ENCODE results near the gene KMT2A.
"Not testable (repeated sequence)": the region's sequence is repeated elsewhere in the genome, so short reads cannot be mapped to it uniquely, and the experiment has no call there.

Gene KMT2A

GRCh38 chr11:118481238-118481637 is 44.9 kb downstream of the KMT2A start:
- H3K9me3 ChIP-seq (ENCODE audit: control insufficient read depth in 2 of 2, low read length in 2 of 2); H3K27me3 ChIP-seq (ENCODE audit: control insufficient read depth in 2 of 2, insufficient read depth in 2 of 2, low read length in 2 of 2); H3K9ac ChIP-seq (ENCODE audit: low read depth in 1 of 2, low read length in 2 of 2); H3K27ac ChIP-seq (ENCODE audit: low read depth in 2 of 2, low read length in 2 of 2); H3K4me1 ChIP-seq (ENCODE audit: control insufficient read depth in 2 of 2, insufficient read depth in 2 of 2, low read length in 2 of 2); H3K4me3 ChIP-seq (ENCODE audit: low read length in 2 of 2): not testable (repeated sequence)
- peaks cover 62 to 67% of the 10 kb centered on the region in 2 donors for H3K36me3 ChIP-seq (ENCODE audit: control insufficient read depth in 2 of 2, insufficient read depth in 2 of 2, low read length in 2 of 2)

GRCh38 chr11:118484405-118484804 is 48.1 kb downstream of the KMT2A start:
- H3K36me3 ChIP-seq (ENCODE audit: control insufficient read depth in 2 of 2, insufficient read depth in 2 of 2, low read length in 2 of 2): peaks cover 45 to 62% of the 10 kb centered on the region in 2 donors

GRCh38 chr11:118485273-118485672 is 49.0 kb downstream of the KMT2A start:
- Histone ChIP-seq H3K4me1 (ENCODE audit: control insufficient read depth in 2 of 2, insufficient read depth in 2 of 2, low read length in 2 of 2) (no peaks in the 10 kb centered on the region), H3K9ac (ENCODE audit: low read depth in 1 of 2, low read length in 2 of 2) (no peak overlapping the region), H3K36me3 (ENCODE audit: control insufficient read depth in 2 of 2, insufficient read depth in 2 of 2, low read length in 2 of 2) (peaks cover 47 to 63% of the 10 kb centered on the region in 2 donors), H3K27ac (ENCODE audit: low read depth in 2 of 2, low read length in 2 of 2) (no peak overlapping the region), H3K9me3 (ENCODE audit: control insufficient read depth in 2 of 2, low read length in 2 of 2) (no peaks in the 10 kb centered on the region), H3K4me3 (ENCODE audit: low read length in 2 of 2) (no peak overlapping the region), H3K27me3 (ENCODE audit: control insufficient read depth in 2 of 2, insufficient read depth in 2 of 2, low read length in 2 of 2) (no peaks in the 10 kb centered on the region)

More at GRCh38 chr11:118484405-118484804, 48.1 kb downstream of the KMT2A start:
- no peaks in the 10 kb centered on the region for H3K9me3 ChIP-seq (ENCODE audit: control insufficient read depth in 2 of 2, low read length in 2 of 2)
- no peak overlapping the region for H3K4me3 ChIP-seq (ENCODE audit: low read length in 2 of 2)
- H3K27ac ChIP-seq (ENCODE audit: low read depth in 2 of 2, low read length in 2 of 2): no peak overlapping the region
- H3K9ac ChIP-seq (ENCODE audit: low read depth in 1 of 2, low read length in 2 of 2): no peak overlapping the region
- H3K27me3 ChIP-seq (ENCODE audit: control insufficient read depth in 2 of 2, insufficient read depth in 2 of 2, low read length in 2 of 2): no peaks in the 10 kb centered on the region
- no peaks in the 10 kb centered on the region for H3K4me1 ChIP-seq (ENCODE audit: control insufficient read depth in 2 of 2, insufficient read depth in 2 of 2, low read length in 2 of 2)

- Histone ChIP-seq H3K4me3 (ENCODE audit: low read length in 2 of 2) (no peak overlapping the region), H3K4me1 (ENCODE audit: control insufficient read depth in 2 of 2, insufficient read depth in 2 of 2, low read length in 2 of 2) (no peaks in the 10 kb centered on the region), H3K36me3 (ENCODE audit: control insufficient read depth in 2 of 2, insufficient read depth in 2 of 2, low read length in 2 of 2) (peaks cover 41 to 60% of the 10 kb centered on the region in 2 donors), H3K9ac (ENCODE audit: low read depth in 1 of 2, low read length in 2 of 2) (no peak overlapping the region), H3K9me3 (ENCODE audit: control insufficient read depth in 2 of 2, low read length in 2 of 2) (no peaks in the 10 kb centered on the region), H3K27me3 (ENCODE audit: control insufficient read depth in 2 of 2, insufficient read depth in 2 of 2, low read length in 2 of 2) (no peaks in the 10 kb centered on the region), H3K27ac (ENCODE audit: low read depth in 2 of 2, low read length in 2 of 2) (no peak overlapping the region)
These were observed 52.3 kb downstream of the KMT2A start for GRCh38 chr11:118488480-118489109.

- no peak overlapping the region for H3K4me3 ChIP-seq (ENCODE audit: low read length in 2 of 2)
- H3K27me3 ChIP-seq (ENCODE audit: control insufficient read depth in 2 of 2, insufficient read depth in 2 of 2, low read length in 2 of 2): no peaks in the 10 kb centered on the region
- H3K36me3 ChIP-seq (ENCODE audit: control insufficient read depth in 2 of 2, insufficient read depth in 2 of 2, low read length in 2 of 2): peaks cover 51 to 69% of the 10 kb centered on the region in 2 donors
- no peaks in the 10 kb centered on the region for H3K9me3 ChIP-seq (ENCODE audit: control insufficient read depth in 2 of 2, low read length in 2 of 2)
- no peak overlapping the region for H3K9ac ChIP-seq (ENCODE audit: low read depth in 1 of 2, low read length in 2 of 2)
- no peak overlapping the region for H3K27ac ChIP-seq (ENCODE audit: low read depth in 2 of 2, low read length in 2 of 2)
- H3K4me1 ChIP-seq (ENCODE audit: control insufficient read depth in 2 of 2, insufficient read depth in 2 of 2, low read length in 2 of 2): no peaks in the 10 kb centered on the region
These were observed 54.7 kb downstream of the KMT2A start for GRCh38 chr11:118491041-118491440.

GRCh38 chr11:118497831-118498230 is 61.5 kb downstream of the KMT2A start:
- Histone ChIP-seq H3K4me3 (ENCODE audit: low read length in 2 of 2) (no peak overlapping the region), H3K36me3 (ENCODE audit: control insufficient read depth in 2 of 2, insufficient read depth in 2 of 2, low read length in 2 of 2) (peaks cover 78 to 88% of the 10 kb centered on the region in 2 donors), H3K9ac (ENCODE audit: low read depth in 1 of 2, low read length in 2 of 2) (no peak overlapping the region), H3K4me1 (ENCODE audit: control insufficient read depth in 2 of 2, insufficient read depth in 2 of 2, low read length in 2 of 2) (no peaks in the 10 kb centered on the region), H3K9me3 (ENCODE audit: control insufficient read depth in 2 of 2, low read length in 2 of 2) (no peaks in the 10 kb centered on the region), H3K27me3 (ENCODE audit: control insufficient read depth in 2 of 2, insufficient read depth in 2 of 2, low read length in 2 of 2) (no peaks in the 10 kb centered on the region), H3K27ac (ENCODE audit: low read depth in 2 of 2, low read length in 2 of 2) (no peak overlapping the region)

GRCh38 chr11:118503216-118503615 is 66.9 kb downstream of the KMT2A start:
- Histone ChIP-seq H3K36me3 (ENCODE audit: control insufficient read depth in 2 of 2, insufficient read depth in 2 of 2, low read length in 2 of 2) (peaks cover 83 to 86% of the 10 kb centered on the region in 2 donors), H3K4me3 (ENCODE audit: low read length in 2 of 2) (no peak overlapping the region), H3K9me3 (ENCODE audit: control insufficient read depth in 2 of 2, low read length in 2 of 2) (no peaks in the 10 kb centered on the region), H3K27ac (ENCODE audit: low read depth in 2 of 2, low read length in 2 of 2) (no peak overlapping the region), H3K9ac (ENCODE audit: low read depth in 1 of 2, low read length in 2 of 2) (no peak overlapping the region), H3K4me1 (ENCODE audit: control insufficient read depth in 2 of 2, insufficient read depth in 2 of 2, low read length in 2 of 2) (no peaks in the 10 kb centered on the region), H3K27me3 (ENCODE audit: control insufficient read depth in 2 of 2, insufficient read depth in 2 of 2, low read length in 2 of 2) (no peaks in the 10 kb centered on the region)

- H3K9ac ChIP-seq (ENCODE audit: low read depth in 1 of 2, low read length in 2 of 2): no peak overlapping the region
- H3K4me3 ChIP-seq (ENCODE audit: low read length in 2 of 2): no peak overlapping the region
- no peak overlapping the region for H3K27ac ChIP-seq (ENCODE audit: low read depth in 2 of 2, low read length in 2 of 2)
- no peaks in the 10 kb centered on the region for H3K27me3 ChIP-seq (ENCODE audit: control insufficient read depth in 2 of 2, insufficient read depth in 2 of 2, low read length in 2 of 2)
- peaks cover 63 to 70% of the 10 kb centered on the region in 2 donors for H3K36me3 ChIP-seq (ENCODE audit: control insufficient read depth in 2 of 2, insufficient read depth in 2 of 2, low read length in 2 of 2)
- no peaks in the 10 kb centered on the region for H3K4me1 ChIP-seq (ENCODE audit: control insufficient read depth in 2 of 2, insufficient read depth in 2 of 2, low read length in 2 of 2)
- H3K9me3 ChIP-seq (ENCODE audit: control insufficient read depth in 2 of 2, low read length in 2 of 2): no peaks in the 10 kb centered on the region
These were observed 75.3 kb downstream of the KMT2A start for GRCh38 chr11:118511601-118512000.

GRCh38 chr11:118514103-118514502 is 77.8 kb downstream of the KMT2A start:
- Histone ChIP-seq H3K27me3 (ENCODE audit: control insufficient read depth in 2 of 2, insufficient read depth in 2 of 2, low read length in 2 of 2) (no peaks in the 10 kb centered on the region), H3K9me3 (ENCODE audit: control insufficient read depth in 2 of 2, low read length in 2 of 2) (no peaks in the 10 kb centered on the region), H3K36me3 (ENCODE audit: control insufficient read depth in 2 of 2, insufficient read depth in 2 of 2, low read length in 2 of 2) (peaks cover 58 to 65% of the 10 kb centered on the region in 2 donors), H3K4me3 (ENCODE audit: low read length in 2 of 2) (no peak overlapping the region), H3K27ac (ENCODE audit: low read depth in 2 of 2, low read length in 2 of 2) (no peak overlapping the region), H3K9ac (ENCODE audit: low read depth in 1 of 2, low read length in 2 of 2) (no peak overlapping the region), H3K4me1 (ENCODE audit: control insufficient read depth in 2 of 2, insufficient read depth in 2 of 2, low read length in 2 of 2) (no peaks in the 10 kb centered on the region)

GRCh38 chr11:118519549-118519948 is 83.3 kb downstream of the KMT2A start:
- Histone ChIP-seq H3K9me3 (ENCODE audit: control insufficient read depth in 2 of 2, low read length in 2 of 2) (no peaks in the 10 kb centered on the region), H3K4me1 (ENCODE audit: control insufficient read depth in 2 of 2, insufficient read depth in 2 of 2, low read length in 2 of 2) (no peaks in the 10 kb centered on the region), H3K27me3 (ENCODE audit: control insufficient read depth in 2 of 2, insufficient read depth in 2 of 2, low read length in 2 of 2) (no peaks in the 10 kb centered on the region), H3K27ac (ENCODE audit: low read depth in 2 of 2, low read length in 2 of 2) (no peak overlapping the region), H3K9ac (ENCODE audit: low read depth in 1 of 2, low read length in 2 of 2) (no peak overlapping the region), H3K4me3 (ENCODE audit: low read length in 2 of 2) (no peak overlapping the region), H3K36me3 (ENCODE audit: control insufficient read depth in 2 of 2, insufficient read depth in 2 of 2, low read length in 2 of 2) (peaks cover 65 to 67% of the 10 kb centered on the region in 2 donors)
